ENCODE data around the gene VDR.

GRCh38 chr12:47900131-47901062 is 4.4 kb downstream of the VDR start:
- no peak for TF ChIP-seq CTCF (conservative IDR thresholded peaks at IDR 0.05 in 1 of 2, IDR thresholded peaks at IDR 0.05 in 1 of 2; ENCODE audit: low read depth in 1 of 2, low read length in 2 of 2)
- no peak for TF ChIP-seq EZH2 (IDR thresholded peaks at IDR 0.05; ENCODE audit: low read length, missing control alignments)
